Large intestine (tissue), 12 donors: ENCODE data around the gene OR4F17. TPM values are rescaled to one million over a fixed set of nuclear protein-coding genes. Genes with fewer than 3 reads are reported as not detected.
"Not testable (repeated sequence)": the region's sequence is repeated elsewhere in the genome, so short reads cannot be mapped to it uniquely, and the experiment has no call there.

Source experiments
- DNase-seq, 2 donors: peaks; one replicate each; pipeline versions ENCODE4 v3.0.0 to v3.0.0-alpha.2; 2013
- H3K27ac ChIP-seq: one replicate; pipeline ENCODE4 v1.5.1; 2013; ENCODE audit warnings: low read length
- H3K27me3 ChIP-seq: 2 replicates; pipeline ENCODE4 v1.6.1; 2013; ENCODE audit warnings: low read length; ENCODE audit not compliant: control insufficient read depth, insufficient read depth
- H3K36me3 ChIP-seq: 2 replicates; pipeline ENCODE4 v1.6.1; 2013; ENCODE audit warnings: low read length; ENCODE audit not compliant: control insufficient read depth, insufficient read depth
- H3K4me1 ChIP-seq: one replicate; pipeline ENCODE4 v1.6.1; 2013; ENCODE audit warnings: low read length; ENCODE audit not compliant: control insufficient read depth, insufficient read depth
- H3K4me3 ChIP-seq: one replicate; pipeline ENCODE4 v1.5.1; 2013; ENCODE audit warnings: low read length
- H3K9me3 ChIP-seq: one replicate; pipeline ENCODE4 v1.6.1; 2013; ENCODE audit warnings: mild to moderate bottlenecking, low read depth, low read length, moderate library complexity; ENCODE audit not compliant: control insufficient read depth
- WGBS: methylation state at CpG from one replicate; pipeline ENCODE4 v1.1.5; 2013; ENCODE audit warnings: low lambda C conversion rate; ENCODE audit not compliant: insufficient coverage; 5-methylcytosine and 5-hydroxymethylcytosine counted together
- long read RNA-seq, 11 donors: transcript quantifications; one replicate each; lab custom pipeline, GENCODE V29; 2026
- polyA plus RNA-seq: library from polyadenylated mRNA; unstranded; fragments of 120-200 nt; gene quantifications from one replicate; pipeline ENCODE4 v1.2.1, GENCODE V29; 2013

The OR4F17 gene
- polyA plus RNA-seq = not detected
- long read RNA-seq, donor 1 = 0 reads
- long read RNA-seq, donor 2 = 0 reads
- long read RNA-seq, donor 3 = 0 reads
- long read RNA-seq, donor 4 = 0 reads
- long read RNA-seq, donor 5 = 0 reads
- long read RNA-seq, donor 6 = 0 reads
- long read RNA-seq, donor 7 = 0 reads
- long read RNA-seq, donor 8 = 0 reads
- long read RNA-seq, donor 9 = 0 reads
- long read RNA-seq, donor 10 = 0 reads
- long read RNA-seq, donor 11 = 0 reads

- not testable (repeated sequence) for DNase-seq, H3K27ac ChIP-seq, H3K9me3 ChIP-seq, H3K27me3 ChIP-seq, H3K4me1 ChIP-seq, H3K36me3 ChIP-seq, H3K4me3 ChIP-seq
Observed at GRCh38 chr19:106804-107203, at the start of gene OR4F17. TSS of gene OR4F17 (plus strand) at chr19:107104. CDS start at chr19:110679, 3,575 bp downstream.

GRCh38 chr19:70793-71192, 36.1 kb upstream of the OR4F17 start:
- not testable (repeated sequence) for H3K36me3 ChIP-seq, H3K4me1 ChIP-seq, DNase-seq, H3K9me3 ChIP-seq, H3K4me3 ChIP-seq, H3K27ac ChIP-seq, H3K27me3 ChIP-seq
- no CpG with 5 or more reads among the region's 54 CpGs for WGBS

- not testable (repeated sequence) for H3K36me3 ChIP-seq, H3K27ac ChIP-seq, H3K9me3 ChIP-seq, DNase-seq, H3K4me3 ChIP-seq, H3K27me3 ChIP-seq, H3K4me1 ChIP-seq
Observed at GRCh38 chr19:82864-83263, 24.0 kb upstream of the OR4F17 start.

- H3K4me3 ChIP-seq, H3K27ac ChIP-seq, H3K9me3 ChIP-seq, H3K4me1 ChIP-seq, DNase-seq, H3K36me3 ChIP-seq, H3K27me3 ChIP-seq: not testable (repeated sequence)
- WGBS = no CpG with 5 or more reads among the region's 1 CpG
Observed at GRCh38 chr19:83626-84025, 23.3 kb upstream of the OR4F17 start.

- H3K27me3 ChIP-seq, H3K27ac ChIP-seq: not testable (repeated sequence)
Observed at GRCh38 chr19:90678-91077, 16.2 kb upstream of the OR4F17 start.

GRCh38 chr19:94794-95193, 12.1 kb upstream of the OR4F17 start:
- not testable (repeated sequence) for H3K4me3 ChIP-seq, H3K27me3 ChIP-seq, H3K9me3 ChIP-seq, H3K4me1 ChIP-seq, H3K27ac ChIP-seq, DNase-seq, H3K36me3 ChIP-seq
- no CpG with 5 or more reads among the region's 1 CpG for WGBS

More at GRCh38 chr19:90678-91077, 16.2 kb upstream of the OR4F17 start:
- H3K4me3 ChIP-seq, H3K4me1 ChIP-seq, DNase-seq, H3K9me3 ChIP-seq, H3K36me3 ChIP-seq: not testable (repeated sequence)
- no CpG with 5 or more reads among the region's 4 CpGs for WGBS

GRCh38 chr19:97647-98046, 9.3 kb upstream of the OR4F17 start:
- WGBS = no CpG with 5 or more reads among the region's 3 CpGs
- H3K36me3 ChIP-seq = not testable (repeated sequence)

GRCh38 chr19:120443-121140, 13.7 kb downstream of the OR4F17 start:
- not testable (repeated sequence) for DNase-seq, H3K27ac ChIP-seq, H3K4me3 ChIP-seq, H3K27me3 ChIP-seq, H3K4me1 ChIP-seq, H3K9me3 ChIP-seq, H3K36me3 ChIP-seq
- no CpG with 5 or more reads among the region's 5 CpGs for WGBS

More at GRCh38 chr19:97647-98046, 9.3 kb upstream of the OR4F17 start:
- H3K27me3 ChIP-seq, H3K27ac ChIP-seq, H3K9me3 ChIP-seq, H3K4me1 ChIP-seq, DNase-seq, H3K4me3 ChIP-seq: not testable (repeated sequence)

Other genes starting within 250 kb of the OR4F17 start
- 1.6 TPM for gene PLPP2, start 184.3 kb downstream of the OR4F17 start, polyA plus RNA-seq
- 21.0 TPM for gene MIER2, start 237.7 kb downstream of the OR4F17 start, polyA plus RNA-seq